ENCODE results near the gene TRIM36.

The TRIM36 gene

GRCh38 chr5:115169487-115170133 is at the start of gene TRIM36:
TSS of gene TRIM36 (minus strand) at chr5:115169908. CDS start at chr5:115169634, 274 bp downstream.
- DNase-seq: peak; percentile 96

GRCh38 chr5:115214541-115214940 is 44.8 kb upstream of the TRIM36 start:
- DNase-seq: no peak

- peak; percentile 51 for DNase-seq
These were observed 39.6 kb upstream of the TRIM36 start for GRCh38 chr5:115209279-115209678.

GRCh38 chr5:115202952-115203351 is 33.2 kb upstream of the TRIM36 start:
- DNase-seq: no peak

- DNase-seq: no peak
These were observed 26.5 kb upstream of the TRIM36 start for GRCh38 chr5:115196161-115196560.

- DNase-seq: no peak
These were observed 25.0 kb upstream of the TRIM36 start for GRCh38 chr5:115194676-115195075.

- DNase-seq: no peak
These were observed 23.6 kb upstream of the TRIM36 start for GRCh38 chr5:115193295-115193694.

- DNase-seq: no peak
These were observed 22.4 kb upstream of the TRIM36 start for GRCh38 chr5:115192098-115192497.

- no peak for DNase-seq
These were observed 21.8 kb upstream of the TRIM36 start for GRCh38 chr5:115191474-115192031.

- no peak for DNase-seq
These were observed 20.7 kb upstream of the TRIM36 start for GRCh38 chr5:115190388-115190787.

GRCh38 chr5:115189866-115190265 is 20.2 kb upstream of the TRIM36 start:
- DNase-seq: no peak

- DNase-seq: no peak
These were observed 17.1 kb upstream of the TRIM36 start for GRCh38 chr5:115186794-115187193.

- no peak for DNase-seq
These were observed 15.1 kb upstream of the TRIM36 start for GRCh38 chr5:115184770-115185169.

GRCh38 chr5:115181757-115182156 is 12.0 kb upstream of the TRIM36 start:
- DNase-seq: no peak

- peak; percentile 56 for DNase-seq
These were observed 10.5 kb upstream of the TRIM36 start for GRCh38 chr5:115180165-115180709.

- no peak for DNase-seq
These were observed 9.9 kb upstream of the TRIM36 start for GRCh38 chr5:115179394-115180164.

GRCh38 chr5:115179030-115179393 is 9.3 kb upstream of the TRIM36 start:
- no peak for DNase-seq

- DNase-seq: no peak
These were observed 1.3 kb upstream of the TRIM36 start for GRCh38 chr5:115170929-115171510.

- DNase-seq: peak; percentile 34
These were observed 623 bp upstream of the TRIM36 start for GRCh38 chr5:115170134-115170928.

- DNase-seq: no peak
These were observed 750 bp downstream of the TRIM36 start for GRCh38 chr5:115168829-115169486.

GRCh38 chr5:115166744-115167393 is 2.8 kb downstream of the TRIM36 start:
- no peak for DNase-seq

GRCh38 chr5:115165790-115166189 is 3.9 kb downstream of the TRIM36 start:
- no peak for DNase-seq

Data from stimulated activated CD8-positive, alpha-beta memory T cell treated with anti-CD3 and anti-CD28 coated beads, Interleukin-4, amount 100 ng/mL, for 48 hours (primary cell).